Activated CD8-positive, alpha-beta T cell treated with anti-CD3 and anti-CD28 coated beads for 36 hours (primary cell): ENCODE data around the gene DNAAF3. TPM values are rescaled to one million over a fixed set of nuclear protein-coding genes. Genes with fewer than 3 reads are reported as not detected.
"Not testable (repeated sequence)": the region's sequence is repeated elsewhere in the genome, so short reads cannot be mapped to it uniquely, and the experiment has no call there.

Experiments used
- ATAC-seq: fragments of 200-7000 bp; cut with Tn5 transposase; one replicate; pipeline ENCODE4 v1.10.0; 2021; ENCODE audit warnings: mild to moderate bottlenecking, moderate library complexity
- CTCF ChIA-PET: fragments of 350-600 bp; sonication (Branson Sonifier 250); formaldehyde crosslinking; loops from one replicate; lab custom pipeline; 2021; ENCODE audit warnings: antibody characterized with exemption; lab: Charles Lee
- POLR2A ChIA-PET: fragments of 350-600 bp; sonication (Branson Sonifier 250); formaldehyde crosslinking; loops from one replicate; lab custom pipeline; 2021; ENCODE audit warnings: antibody characterized with exemption; lab: Charles Lee
- DNase-seq: peaks from one replicate; pipeline ENCODE4 v3.0.0-alpha.2; 2020
- H3K27ac Mint-ChIP-seq: one replicate; pipeline ENCODE4 v1.8.0; 2021; ENCODE audit warnings: mild to moderate bottlenecking, mixed read lengths
- H3K27me3 Mint-ChIP-seq: one replicate; pipeline ENCODE4 v1.8.0; 2021; ENCODE audit warnings: mixed read lengths
- H3K36me3 Mint-ChIP-seq: one replicate; pipeline ENCODE4 v1.8.0; 2021; ENCODE audit warnings: low read depth, mixed read lengths
- H3K4me1 Mint-ChIP-seq: one replicate; pipeline ENCODE4 v1.8.0; 2021; ENCODE audit warnings: low read depth, mixed read lengths
- H3K4me3 Mint-ChIP-seq: one replicate; pipeline ENCODE4 v1.8.0; 2021; ENCODE audit warnings: mild to moderate bottlenecking, moderate library complexity, mixed read lengths
- H3K9me3 Mint-ChIP-seq: one replicate; pipeline ENCODE4 v1.8.0; 2021; ENCODE audit warnings: mixed read lengths
- intact Hi-C: fragments of 100-400 bp; cut with micrococcal nuclease; formaldehyde crosslinking; loops from one replicate; pipeline ENCODE4 v1.10.0; 2022
- total RNA-seq, 2 experiments: library from RNA; stranded (reverse); gene quantifications; one replicate each; pipeline ENCODE4 v1.2.3, GENCODE V29; 2021
- TF ChIP-seq, protein P1 (sequence below): fragments of 200-600 bp; IDR thresholded peaks from one replicate; pipeline ENCODE4 v1.8.0; 2022; ENCODE audit warnings: antibody characterized with exemption, mild to moderate bottlenecking

The DNAAF3 gene
- total RNA-seq, 2 experiments from 2014 or later, result not detected

DNA sequence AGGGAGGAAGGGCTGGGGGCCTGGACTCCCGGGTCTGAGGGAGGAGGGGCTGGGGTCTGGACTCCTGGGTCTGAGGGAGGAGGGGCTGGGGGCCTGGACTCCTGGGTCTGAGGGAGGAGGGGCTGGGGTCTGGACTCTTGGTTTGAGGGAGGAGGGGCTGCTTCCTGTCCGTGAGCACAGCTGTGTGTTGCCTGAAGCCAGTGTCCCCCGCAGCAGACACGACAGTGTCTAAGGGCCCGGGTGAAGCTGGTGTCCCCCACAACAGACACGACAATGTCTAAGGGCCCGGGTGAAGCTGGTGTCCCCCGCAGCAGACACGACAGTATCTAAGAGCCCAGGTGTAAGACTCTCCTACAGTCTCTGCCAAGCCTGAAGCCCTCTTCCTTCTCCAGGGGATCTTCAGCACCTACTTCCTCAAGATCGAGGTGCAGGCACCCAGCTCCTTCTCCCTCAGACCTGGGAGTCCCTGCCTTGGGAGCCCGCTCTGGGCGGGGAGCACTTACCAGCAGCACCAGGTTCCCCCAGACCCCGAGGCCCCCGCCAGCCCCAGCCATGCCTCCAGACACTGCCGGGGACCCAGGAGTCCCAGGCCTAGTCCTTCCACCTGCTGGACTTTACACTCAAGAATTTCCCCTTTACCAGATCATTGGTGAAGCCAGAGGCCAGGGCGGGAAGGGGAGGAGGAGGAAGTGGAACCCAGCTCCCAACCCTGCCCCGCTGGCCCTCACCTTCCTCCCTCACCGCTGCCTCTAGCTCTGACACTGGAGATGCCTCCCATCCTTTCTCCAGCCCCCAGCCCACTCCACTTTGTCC lies 42.7 kb upstream of the DNAAF3 start, which contains the start of gene PTPRH:
Gene PTPRH (minus strand): TSS at position 622 of the 813 bp plus-strand sequence. CDS start 68 bp downstream, at position 554.
- H3K36me3 Mint-ChIP-seq, result peaks cover 3% of the 10 kb centered on the region
- intact Hi-C loops, result no loop called here
- H3K9me3 Mint-ChIP-seq, result peaks cover 5% of the 10 kb centered on the region
- TF ChIP-seq, protein P1, sequence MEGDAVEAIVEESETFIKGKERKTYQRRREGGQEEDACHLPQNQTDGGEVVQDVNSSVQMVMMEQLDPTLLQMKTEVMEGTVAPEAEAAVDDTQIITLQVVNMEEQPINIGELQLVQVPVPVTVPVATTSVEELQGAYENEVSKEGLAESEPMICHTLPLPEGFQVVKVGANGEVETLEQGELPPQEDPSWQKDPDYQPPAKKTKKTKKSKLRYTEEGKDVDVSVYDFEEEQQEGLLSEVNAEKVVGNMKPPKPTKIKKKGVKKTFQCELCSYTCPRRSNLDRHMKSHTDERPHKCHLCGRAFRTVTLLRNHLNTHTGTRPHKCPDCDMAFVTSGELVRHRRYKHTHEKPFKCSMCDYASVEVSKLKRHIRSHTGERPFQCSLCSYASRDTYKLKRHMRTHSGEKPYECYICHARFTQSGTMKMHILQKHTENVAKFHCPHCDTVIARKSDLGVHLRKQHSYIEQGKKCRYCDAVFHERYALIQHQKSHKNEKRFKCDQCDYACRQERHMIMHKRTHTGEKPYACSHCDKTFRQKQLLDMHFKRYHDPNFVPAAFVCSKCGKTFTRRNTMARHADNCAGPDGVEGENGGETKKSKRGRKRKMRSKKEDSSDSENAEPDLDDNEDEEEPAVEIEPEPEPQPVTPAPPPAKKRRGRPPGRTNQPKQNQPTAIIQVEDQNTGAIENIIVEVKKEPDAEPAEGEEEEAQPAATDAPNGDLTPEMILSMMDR, result no peak
- H3K27me3 Mint-ChIP-seq, result peaks cover 30% of the 10 kb centered on the region
- CTCF ChIA-PET, result no interaction called here
- no peak for DNase-seq
- H3K4me3 Mint-ChIP-seq, result no peak within 1 kb of the TSS
- H3K27ac Mint-ChIP-seq, result no peak within 1 kb of the TSS
- ATAC-seq, result no peak
- POLR2A ChIA-PET, result no interaction called here
- peaks cover 3% of the 10 kb centered on the region for H3K4me1 Mint-ChIP-seq

DNA sequence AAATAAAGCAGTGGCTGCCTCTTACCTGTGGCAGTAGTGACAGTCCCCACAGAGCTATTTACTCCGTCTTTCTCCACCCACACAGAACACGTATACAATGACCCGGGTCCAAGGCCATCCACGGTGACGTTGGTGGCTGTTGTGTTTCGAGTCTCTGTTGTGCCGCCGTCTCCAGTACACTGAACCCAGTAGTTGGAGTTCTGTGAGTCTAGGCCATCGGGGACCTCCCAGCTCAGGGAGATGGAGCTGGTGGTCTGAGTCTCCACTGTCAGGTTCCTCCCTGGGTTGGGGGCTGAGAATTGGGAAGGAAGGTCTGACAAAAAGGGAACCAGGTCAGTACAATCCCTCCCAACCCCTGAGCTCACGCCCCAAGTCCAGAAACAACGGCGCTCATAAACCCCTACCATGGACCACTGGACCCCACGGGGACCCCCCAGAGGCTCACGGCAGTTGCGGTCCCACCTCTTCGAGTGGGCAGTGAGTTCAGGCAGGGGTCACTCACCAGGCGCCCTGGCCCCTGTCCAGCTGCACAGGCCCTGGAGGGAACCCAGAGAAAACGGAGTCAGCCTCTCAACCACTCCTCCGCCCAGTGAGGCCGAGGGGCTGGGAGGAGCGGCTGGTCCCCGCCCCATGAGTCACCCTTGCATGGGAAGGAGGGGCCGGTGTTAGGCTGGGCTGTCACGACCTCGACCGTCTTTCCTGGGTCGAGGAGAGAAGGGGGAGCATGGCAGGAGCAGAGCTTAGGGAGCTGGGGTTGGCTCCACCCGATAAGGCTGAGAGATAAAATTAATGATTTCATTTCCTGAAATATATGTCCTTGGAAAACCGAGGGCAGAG lies 40.5 kb upstream of the DNAAF3 start:
- Mint-ChIP-seq H3K27ac (no peak overlapping the region), H3K9me3 (no peaks in the 10 kb centered on the region), H3K27me3 (peaks cover 29% of the 10 kb centered on the region), H3K4me3 (no peak overlapping the region), H3K36me3 (no peaks in the 10 kb centered on the region), H3K4me1 (peaks cover 3% of the 10 kb centered on the region)
- intact Hi-C loops, result no loop called here
- ChIA-PET CTCF (no interaction called here), POLR2A (no interaction called here)
- TF ChIP-seq, protein P1, result no peak
- DNase-seq (peak; percentile 76), ATAC-seq (peak; percentile 99)

DNA sequence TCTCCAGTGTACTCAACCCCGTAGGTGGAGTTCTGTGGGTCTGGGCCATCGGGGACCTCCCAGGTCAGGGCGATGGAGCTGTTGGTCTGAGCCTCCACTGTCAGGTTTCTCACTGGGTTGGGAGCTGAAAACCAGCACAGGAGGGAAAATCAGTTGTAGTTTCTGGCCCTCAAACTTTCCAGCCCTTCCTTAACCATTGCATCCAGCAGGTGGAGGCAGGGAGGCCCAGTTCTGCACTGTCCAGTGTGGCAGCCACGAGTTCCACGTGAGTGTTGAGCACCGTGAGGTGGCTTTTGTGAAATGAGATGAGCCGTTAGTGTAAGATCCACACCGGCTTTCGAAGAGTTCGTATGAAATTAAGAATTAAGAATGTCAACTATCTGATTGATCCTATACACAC lies 35.8 kb upstream of the DNAAF3 start:
- CTCF ChIA-PET, DNase-seq, intact Hi-C loops, H3K9me3 Mint-ChIP-seq, H3K36me3 Mint-ChIP-seq, H3K4me3 Mint-ChIP-seq, H3K27ac Mint-ChIP-seq, H3K4me1 Mint-ChIP-seq, ATAC-seq: not testable (repeated sequence)
- peaks cover 24% of the 10 kb centered on the region for H3K27me3 Mint-ChIP-seq
- POLR2A ChIA-PET, result interaction anchor here (0.7 kb wide), 1 partner anchor 17 kb away, joined by 3 read pairs; no protein-coding TSS in a partner anchor

DNA sequence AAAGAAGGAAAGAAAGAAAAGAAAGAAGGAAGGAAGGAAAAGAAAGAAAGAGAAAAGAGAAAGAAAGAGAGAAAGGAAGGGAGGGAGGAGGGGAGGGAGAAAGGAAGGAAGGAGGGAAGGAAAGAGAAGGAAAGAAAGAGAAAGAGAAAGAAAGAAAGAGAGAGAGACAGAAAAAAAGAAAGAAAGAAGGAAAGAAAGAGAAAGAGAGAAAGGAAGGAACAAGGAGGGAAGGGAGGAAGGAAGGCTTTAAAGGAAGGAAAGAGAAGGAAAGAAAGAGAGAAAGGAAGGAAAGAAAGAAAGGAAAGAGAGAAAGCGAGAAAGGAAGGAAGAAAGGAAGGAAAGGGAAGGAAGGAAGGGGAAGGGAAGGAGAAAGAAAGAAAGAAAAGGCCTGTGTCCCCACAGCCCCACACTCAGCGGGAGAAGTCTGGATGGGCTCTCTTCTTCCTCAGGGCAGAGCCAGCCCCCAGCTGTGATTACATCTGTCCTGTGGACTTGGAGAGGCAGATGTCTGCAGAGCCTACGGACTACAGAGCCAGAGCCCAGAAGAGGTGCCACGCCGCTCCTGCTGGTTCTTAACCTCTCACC lies 33.3 kb upstream of the DNAAF3 start:
- no peak for DNase-seq
- no peaks in the 10 kb centered on the region for H3K9me3 Mint-ChIP-seq
- ChIA-PET POLR2A (no interaction called here), CTCF (no interaction called here)
- H3K27me3 Mint-ChIP-seq, result peaks cover 13% of the 10 kb centered on the region
- H3K4me3 Mint-ChIP-seq, result no peak overlapping the region
- H3K27ac Mint-ChIP-seq, result no peak overlapping the region
- no peaks in the 10 kb centered on the region for H3K4me1 Mint-ChIP-seq
- no peaks in the 10 kb centered on the region for H3K36me3 Mint-ChIP-seq
- no peak for ATAC-seq
- TF ChIP-seq, protein P1, result no peak
- intact Hi-C loops, result no loop called here

DNA sequence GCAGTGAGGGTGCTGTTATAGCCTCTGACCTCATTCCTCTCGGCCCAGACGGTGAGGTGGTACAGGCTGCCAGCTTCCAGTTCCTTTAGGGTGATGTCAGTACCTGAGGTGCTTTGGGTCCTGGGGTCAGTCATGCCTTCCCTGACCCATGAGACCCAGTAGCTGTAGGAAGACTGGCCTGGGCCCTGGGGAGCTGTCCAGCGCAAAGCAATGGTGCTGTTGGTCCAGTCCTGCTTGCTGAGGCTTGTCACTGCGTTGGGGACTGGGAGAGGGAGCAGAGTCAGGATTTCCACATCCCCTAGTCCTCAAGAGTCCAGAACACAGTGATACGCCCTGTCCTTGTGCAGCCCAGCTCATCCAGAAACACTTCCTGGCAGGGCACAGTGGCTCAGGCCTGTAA lies 32.2 kb upstream of the DNAAF3 start:
- H3K4me1 Mint-ChIP-seq, result no peaks in the 10 kb centered on the region
- POLR2A ChIA-PET, result interaction anchor here (1.0 kb wide), 1 partner anchor 17 kb away, joined by 3 read pairs; no protein-coding TSS in a partner anchor
- H3K27me3 Mint-ChIP-seq, result peaks cover 9% of the 10 kb centered on the region
- DNase-seq (no peak), ATAC-seq (no peak)
- no peak overlapping the region for H3K27ac Mint-ChIP-seq
- intact Hi-C loops, result no loop called here
- no peak overlapping the region for H3K4me3 Mint-ChIP-seq
- TF ChIP-seq, protein P1, result no peak
- no peaks in the 10 kb centered on the region for H3K36me3 Mint-ChIP-seq
- H3K9me3 Mint-ChIP-seq, result no peaks in the 10 kb centered on the region
- CTCF ChIA-PET, result interaction anchor here (1.2 to 1.5 kb wide), 2 partner anchors 33 to 38 kb away, joined by 4 read pairs; partner anchors contain the start of gene DNAAF3
